ENCODE results near the gene CR1L.

The CR1L gene

GRCh38 chr1:207752456-207752998, 107.6 kb downstream of the CR1L start:
- TF ChIP-seq CTCF (IDR thresholded peaks at IDR 0.05; ENCODE audit: low read depth, low read length) = no peak
- DNase-seq (ENCODE audit: low read depth in 2 of 2) = peak; percentile 13 to 20
- peak overlapping the region; percentile 94 to 95 for H3K4me3 ChIP-seq (replicated peaks in 1 of 2; ENCODE audit: low read depth in 2 of 2, low read length in 2 of 2)

GRCh38 chr1:207753611-207754010, 108.7 kb downstream of the CR1L start:
- DNase-seq (ENCODE audit: low read depth in 2 of 2) = no peak
- no peak for TF ChIP-seq CTCF (IDR thresholded peaks at IDR 0.05; ENCODE audit: low read depth, low read length)
- peak overlapping the region in 1 of 2 donors; percentile 95 for H3K4me3 ChIP-seq (replicated peaks in 1 of 2; ENCODE audit: low read depth in 2 of 2, low read length in 2 of 2)

GRCh38 chr1:207754011-207754410, 109.1 kb downstream of the CR1L start:
- no peak for TF ChIP-seq CTCF (IDR thresholded peaks at IDR 0.05; ENCODE audit: low read depth, low read length)
- no peak overlapping the region for H3K4me3 ChIP-seq (replicated peaks in 1 of 2; ENCODE audit: low read depth in 2 of 2, low read length in 2 of 2)
- DNase-seq (ENCODE audit: low read depth in 2 of 2) = no peak

- DNase-seq (ENCODE audit: low read depth in 2 of 2) = peak; percentile 4 to 36
- H3K4me3 ChIP-seq (replicated peaks in 1 of 2; ENCODE audit: low read depth in 2 of 2, low read length in 2 of 2) = no peak overlapping the region
- TF ChIP-seq CTCF (IDR thresholded peaks at IDR 0.05; ENCODE audit: low read depth, low read length) = no peak
These were observed 110.2 kb downstream of the CR1L start for GRCh38 chr1:207754974-207755700.

GRCh38 chr1:207755846-207756693, 111.1 kb downstream of the CR1L start:
- no peak overlapping the region for H3K4me3 ChIP-seq (replicated peaks in 1 of 2; ENCODE audit: low read depth in 2 of 2, low read length in 2 of 2)
- no peak for DNase-seq (ENCODE audit: low read depth in 2 of 2)
- no peak for TF ChIP-seq CTCF (IDR thresholded peaks at IDR 0.05; ENCODE audit: low read depth, low read length)

- no peak for DNase-seq (ENCODE audit: low read depth in 2 of 2)
- no peak overlapping the region for H3K4me3 ChIP-seq (replicated peaks in 1 of 2; ENCODE audit: low read depth in 2 of 2, low read length in 2 of 2)
- TF ChIP-seq CTCF (IDR thresholded peaks at IDR 0.05; ENCODE audit: low read depth, low read length) = no peak
These were observed 117.7 kb downstream of the CR1L start for GRCh38 chr1:207762622-207763021.
